ENCODE results near the gene B4GALT3. TPM values are rescaled to one million over a fixed set of nuclear protein-coding genes. Genes with fewer than 3 reads are reported as not detected.

B4GALT3 gene
- total and polyA plus RNA-seq, 9 of the 15 experiments (the other 6 are each of a cell fraction or from before 2014, with no cell fraction given) = 31.2 to 103 (median 46.1) TPM

- peak in 1 of 2 experiments; percentile 14 for TF ChIP-seq AFF1 (IDR thresholded peaks at IDR 0.05; ENCODE audit: low read depth in 1 of 2, partially characterized antibody in 2 of 2)
- 0 out of 2 replicates have a peak, but pooled peaks have one; percentile 13 for TF ChIP-seq BCL6 (CRISPR knock-in tag; IDR thresholded peaks at IDR 0.05)
- 0 out of 2 replicates have a peak, but pooled peaks have one; percentile 51 for TF ChIP-seq ZNF165 (CRISPR knock-in tag; IDR thresholded peaks at IDR 0.05; ENCODE audit: borderline replicate concordance)
- no peak for TF ChIP-seq TEAD2 (tag; IDR thresholded peaks at IDR 0.05)
- no peak for TF ChIP-seq RAD51 (IDR thresholded peaks at IDR 0.05; ENCODE audit: borderline replicate concordance, low read depth)
- TF ChIP-seq KAT2B (IDR thresholded peaks at IDR 0.05; ENCODE audit: low read depth, low read length) = no peak
- no peak for TF ChIP-seq NFE2L1 (tag; IDR thresholded peaks at IDR 0.05; ENCODE audit: borderline replicate concordance, low read depth)
- peak; percentile 84 for TF ChIP-seq POLR2AphosphoS5 (IDR thresholded peaks at IDR 0.05; ENCODE audit: control insufficient read depth, insufficient read depth, low read depth, low read length)
- TF ChIP-seq ATF3 (IDR thresholded peaks at IDR 0.05) = no peak
- TF ChIP-seq ATF3 (CRISPR knock-in tag; conservative IDR thresholded peaks at IDR 0.05) = no peak; the same call in 1 of the 2 replicates
- TF ChIP-seq FOXM1 (IDR thresholded peaks at IDR 0.05; ENCODE audit: low read depth) = 0 out of 2 replicates have a peak, but pooled peaks have one; percentile 9
- no peak for TF ChIP-seq FOXM1 (CRISPR knock-in tag; IDR thresholded peaks at IDR 0.05; ENCODE audit: low read depth)
- TF ChIP-seq SMARCE1 (IDR thresholded peaks at IDR 0.05) = peak; percentile 30; the same call in 1 of the 2 replicates
- TF ChIP-seq ARNT (IDR thresholded peaks at IDR 0.05) = no peak
- peak; percentile 76 for TF ChIP-seq SAP30 (IDR thresholded peaks at IDR 0.05; ENCODE audit: borderline replicate concordance, insufficient read depth, low read depth, low read length, poor library complexity, severe bottlenecking)
- TF ChIP-seq NR1H2 (CRISPR knock-in tag; IDR thresholded peaks at IDR 0.05) = no peak
- no peak for TF ChIP-seq FOS (IDR thresholded peaks at IDR 0.05; ENCODE audit: extremely low read depth, insufficient read length)
- TF ChIP-seq SNIP1 (IDR thresholded peaks at IDR 0.05; ENCODE audit: low read depth) = no peak
- peak; percentile 69; the same call in 1 of the 2 replicates for TF ChIP-seq ZNF174 (CRISPR knock-in tag; IDR thresholded peaks at IDR 0.05)
- TF ChIP-seq FOXK1 (CRISPR knock-in tag; IDR thresholded peaks at IDR 0.05; ENCODE audit: borderline replicate concordance) = no peak
- TF ChIP-seq SFPQ (IDR thresholded peaks at IDR 0.05; ENCODE audit: low read depth, low read length) = no peak
Observed at GRCh38 chr1:161201836-161202712, 24.8 kb upstream of the B4GALT3 start, which contains the start of gene NDUFS2 (continued).

Measured in K562 (cell line).